Sigmoid colon (tissue), 4 donors: ENCODE data around the gene SEPTIN11.

Experiments used
- EP300 ChIP-seq, 4 donors: sonication (generic); formaldehyde crosslinking; IDR thresholded peaks; one replicate each; pipeline ENCODE4 v1.6.1; 2017; ENCODE audit warnings: antibody characterized with exemption in 4 of 4
- POLR2A ChIP-seq, 2 donors: fragments of 450-650 bp; IDR thresholded peaks; one replicate each; pipeline ENCODE4 v1.6.1; 2016; ENCODE audit warnings: antibody characterized with exemption in 2 of 2, mild to moderate bottlenecking in 2 of 2, moderate library complexity in 2 of 2
- TF ChIP-seq, protein P1 (sequence below), 4 experiments: fragments of 450-650 bp in 3 of 4; fragments of 200-600 bp in 1 of 4; IDR thresholded peaks; one replicate each; pipeline ENCODE4 v1.5.1; 2016 to 2019; ENCODE audit warnings: antibody characterized with exemption in 4 of 4, mild to moderate bottlenecking in 3 of 4, moderate library complexity in 2 of 4

DNA sequence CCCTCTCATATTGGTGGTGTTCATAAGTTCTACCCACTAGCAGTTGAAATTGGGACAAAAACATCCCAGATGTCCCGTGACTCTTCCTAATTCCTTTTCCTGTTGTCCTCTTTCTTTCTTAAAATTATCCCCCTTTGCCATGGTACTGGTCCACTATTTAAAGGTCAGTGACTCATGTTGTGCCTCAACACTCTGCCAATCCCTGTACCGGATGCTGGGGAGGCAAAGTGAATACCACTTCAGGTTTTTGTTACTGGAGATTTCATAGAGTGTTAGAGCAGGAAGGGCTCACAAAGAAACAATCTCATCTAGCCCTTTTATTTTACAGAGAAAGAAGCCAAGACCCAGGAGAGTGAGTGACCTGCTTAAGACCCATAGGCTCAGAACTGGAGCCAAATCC, 24.6 kb downstream of the SEPTIN11 start:
- no peak for TF ChIP-seq EP300 (IDR thresholded peaks at IDR 0.05)
- TF ChIP-seq, protein P1, sequence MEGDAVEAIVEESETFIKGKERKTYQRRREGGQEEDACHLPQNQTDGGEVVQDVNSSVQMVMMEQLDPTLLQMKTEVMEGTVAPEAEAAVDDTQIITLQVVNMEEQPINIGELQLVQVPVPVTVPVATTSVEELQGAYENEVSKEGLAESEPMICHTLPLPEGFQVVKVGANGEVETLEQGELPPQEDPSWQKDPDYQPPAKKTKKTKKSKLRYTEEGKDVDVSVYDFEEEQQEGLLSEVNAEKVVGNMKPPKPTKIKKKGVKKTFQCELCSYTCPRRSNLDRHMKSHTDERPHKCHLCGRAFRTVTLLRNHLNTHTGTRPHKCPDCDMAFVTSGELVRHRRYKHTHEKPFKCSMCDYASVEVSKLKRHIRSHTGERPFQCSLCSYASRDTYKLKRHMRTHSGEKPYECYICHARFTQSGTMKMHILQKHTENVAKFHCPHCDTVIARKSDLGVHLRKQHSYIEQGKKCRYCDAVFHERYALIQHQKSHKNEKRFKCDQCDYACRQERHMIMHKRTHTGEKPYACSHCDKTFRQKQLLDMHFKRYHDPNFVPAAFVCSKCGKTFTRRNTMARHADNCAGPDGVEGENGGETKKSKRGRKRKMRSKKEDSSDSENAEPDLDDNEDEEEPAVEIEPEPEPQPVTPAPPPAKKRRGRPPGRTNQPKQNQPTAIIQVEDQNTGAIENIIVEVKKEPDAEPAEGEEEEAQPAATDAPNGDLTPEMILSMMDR (IDR thresholded peaks at IDR 0.05), result no peak
- no peak for TF ChIP-seq POLR2A (IDR thresholded peaks at IDR 0.05)
